ENCODE results near the gene EHD2.

Gene EHD2

GRCh38 chr19:47679922-47680857, 33.0 kb upstream of the EHD2 start:
- no peak for DNase-seq (ENCODE audit: low read depth)
- H3K4me3 ChIP-seq (ENCODE audit: low read depth, low read length), result no peak overlapping the region
- no peak for TF ChIP-seq CTCF (IDR thresholded peaks at IDR 0.05; ENCODE audit: low read depth, low read length, missing control alignments)

GRCh38 chr19:47680858-47681332, 32.3 kb upstream of the EHD2 start:
- no peak for TF ChIP-seq CTCF (IDR thresholded peaks at IDR 0.05; ENCODE audit: low read depth, low read length, missing control alignments)
- DNase-seq (ENCODE audit: low read depth), result no peak
- no peak overlapping the region for H3K4me3 ChIP-seq (ENCODE audit: low read depth, low read length)

- H3K4me3 ChIP-seq (ENCODE audit: low read depth, low read length), result no peak overlapping the region
- no peak for TF ChIP-seq CTCF (IDR thresholded peaks at IDR 0.05; ENCODE audit: low read depth, low read length, missing control alignments)
- no peak for DNase-seq (ENCODE audit: low read depth)
Observed at GRCh38 chr19:47681388-47681787, 31.8 kb upstream of the EHD2 start.

- DNase-seq (ENCODE audit: low read depth), result no peak
- H3K4me3 ChIP-seq (ENCODE audit: low read depth, low read length), result no peak overlapping the region
- TF ChIP-seq CTCF (IDR thresholded peaks at IDR 0.05; ENCODE audit: low read depth, low read length, missing control alignments), result no peak
Observed at GRCh38 chr19:47681936-47682335, 31.3 kb upstream of the EHD2 start.

GRCh38 chr19:47682939-47683338, 30.3 kb upstream of the EHD2 start:
- DNase-seq (ENCODE audit: low read depth), result no peak
- H3K4me3 ChIP-seq (ENCODE audit: low read depth, low read length), result no peak overlapping the region
- TF ChIP-seq CTCF (IDR thresholded peaks at IDR 0.05; ENCODE audit: low read depth, low read length, missing control alignments), result no peak

GRCh38 chr19:47686679-47687450, 26.4 kb upstream of the EHD2 start:
- DNase-seq (ENCODE audit: low read depth), result no peak
- no peak overlapping the region for H3K4me3 ChIP-seq (ENCODE audit: low read depth, low read length)
- no peak for TF ChIP-seq CTCF (IDR thresholded peaks at IDR 0.05; ENCODE audit: low read depth, low read length, missing control alignments)
